Gastroesophageal sphincter (tissue), 3 donors: ENCODE measurements around the gene CEP104.

Experiments used
- CTCF ChIP-seq, 4 experiments: fragments of 200-600 bp in 2 of 4; fragments of 450-650 bp in 2 of 4; sonication (generic) in 1 of 4; IDR thresholded peaks; one replicate each; pipeline ENCODE4 v1.5.1; 2017 to 2019; ENCODE audit warnings: antibody characterized with exemption in 4 of 4, mild to moderate bottlenecking in 2 of 4, moderate library complexity in 2 of 4
- EP300 ChIP-seq: sonication (generic); formaldehyde crosslinking; IDR thresholded peaks from one replicate; pipeline ENCODE4 v1.6.1; 2017; ENCODE audit warnings: antibody characterized with exemption, mild to moderate bottlenecking
- POLR2A ChIP-seq, 2 donors: fragments of 450-650 bp; IDR thresholded peaks; one replicate each; pipeline ENCODE4 v1.6.1; 2017; ENCODE audit warnings: antibody characterized with exemption in 2 of 2, mild to moderate bottlenecking in 2 of 2, moderate library complexity in 1 of 2

GRCh38 chr1:3852711-3853485 lies 4.1 kb downstream of the CEP104 start:
- no peak for TF ChIP-seq CTCF (IDR thresholded peaks at IDR 0.05)
- no peak for TF ChIP-seq EP300
- no peak for TF ChIP-seq POLR2A (IDR thresholded peaks at IDR 0.05)
